Pancreas (tissue), 10 donors: ENCODE measurements around the gene KDM2A. TPM values are rescaled to one million over a fixed set of nuclear protein-coding genes. Genes with fewer than 3 reads are reported as not detected.

Source experiments
- ATAC-seq, 4 donors: fragments of 200-7000 bp; cut with Tn5 transposase; one replicate each; pipeline versions ENCODE4 v1.8.0 to v1.9.1; 2020; ENCODE audit warnings: mild to moderate bottlenecking in 4 of 4, moderate library complexity in 4 of 4
- DNase-seq, 6 donors: peaks; one replicate each; pipeline ENCODE4 v3.0.0-alpha.2; 2020
- FAIRE-seq: peaks from 2 replicates; lab custom pipeline; 2012; peaks lifted over from hg19 to GRCh38; lab: Jason Lieb, UNC
- H3K27ac ChIP-seq, 4 donors: fragments of 200-600 bp; sonication (generic); 1 replicate in 3 of 4; 2 replicates in 1 of 4; pipeline versions ENCODE4 v1.5.0 to v1.8.0; 2020
- H3K27me3 ChIP-seq, 4 donors: fragments of 200-600 bp; one replicate each; pipeline ENCODE4 v1.8.0; 2021
- H3K36me3 ChIP-seq, 3 donors: fragments of 200-600 bp; sonication (generic) in 1 of 3; one replicate each; pipeline versions ENCODE4 v1.5.0 to v1.8.0; 2020 to 2021
- H3K4me1 ChIP-seq, 3 donors: fragments of 200-600 bp; one replicate each; pipeline ENCODE4 v1.8.0; 2021
- H3K4me3 ChIP-seq, 4 donors: fragments of 200-600 bp; sonication (generic) in 2 of 4; one replicate each; pipeline versions ENCODE4 v1.5.0 to v1.8.0; 2020 to 2021
- H3K9me3 ChIP-seq, 4 donors: fragments of 200-600 bp; one replicate each; pipeline ENCODE4 v1.8.0; 2021
- CTCF ChIP-seq, 4 donors: fragments of 200-600 bp; sonication (generic) in 3 of 4; IDR thresholded peaks; one replicate each; pipeline versions ENCODE4 v1.5.0 to v1.8.0; 2021; ENCODE audit warnings: antibody characterized with exemption in 4 of 4
- WGBS, 2 donors: extraction: QIAGEN DNeasy Blood & Tissue Kit; methylation state at CpG; one replicate each; pipeline ENCODE4 v1.1.7; 2013; 5-methylcytosine and 5-hydroxymethylcytosine counted together
- intact Hi-C, 3 donors: fragments of 100-400 bp; cut with DNase I; formaldehyde crosslinking; loops; one replicate each; pipeline versions ENCODE4 v1.11.1 to v1.14.2; 2022
- polyA plus RNA-seq, 2 donors: library from polyadenylated mRNA; stranded (reverse); fragments of 200-250 nt; gene quantifications; one replicate each; pipeline ENCODE4 v1.2.3, GENCODE V29; 2013
- total RNA-seq, 6 donors: library from RNA; stranded (reverse); fragmentation: NEBNext Ultra II Directional in 4 of 6; extraction: Animal tissue kit (Norgen Biotek cat#: 25700) in 4 of 6; gene quantifications; one replicate each; pipeline versions ENCODE4 v1.2.1 to v1.2.4, GENCODE V29; 2021 to 2023
- donor health status: healthy with polysubstance abuse.
- donor health status: DM: no; HTN: no; CAD: no; lungs with moderate emphysema.
- donor health status: DM: no; HTN: no; CAD: no.
- donor health status: control.
- donor health status: control.
- donor health status: Bipolar disorder and iron deficiency.
- donor health status: DM: yes; HTN: yes; CAD: no.
- donor health status: DM: no; HTN: no; CAD: no.
- donor health status: DM: no; HTN: no; CAD: no.
- donor health status: DM: yes; HTN: yes; CAD: no.

Gene KDM2A
- total and polyA plus RNA-seq, 8 donors = 17.2 to 39.1 (median 22.5) TPM

DNA sequence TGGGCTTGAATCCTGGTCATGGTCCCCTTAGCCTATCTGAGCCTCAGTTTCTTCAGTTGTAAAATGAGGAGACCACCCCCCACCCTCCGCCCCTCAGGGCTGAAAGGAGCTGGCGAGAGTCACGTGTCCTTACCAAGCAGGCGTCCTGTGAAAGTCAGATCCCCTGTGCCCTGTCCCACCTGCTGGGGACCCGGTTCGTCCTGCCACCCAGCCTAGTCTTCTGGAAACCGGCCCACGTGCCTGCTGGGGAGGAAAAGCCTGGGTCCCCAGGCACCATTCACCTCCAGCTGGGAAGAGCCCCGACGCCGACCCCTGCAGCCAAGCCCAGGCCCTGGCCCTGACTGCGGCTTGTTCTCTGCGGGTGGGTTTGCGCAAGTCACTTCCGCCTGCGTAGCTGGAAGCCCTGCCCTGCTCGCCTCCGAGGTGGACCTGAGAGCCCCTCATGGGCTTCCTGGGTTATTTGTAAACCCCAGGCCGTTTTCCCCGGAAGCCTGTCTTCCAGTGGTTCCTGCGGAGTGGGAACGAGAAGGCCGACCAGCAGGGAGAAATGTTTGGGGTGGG is 183.6 kb downstream of the KDM2A start:
- H3K4me1 ChIP-seq = peaks cover 3 to 11% (median 10%) of the 10 kb centered on the region in 3 donors
- DNase-seq (peak in 5 of 6 donors; percentile 50 to 76 (median 63)), FAIRE-seq (no peak), ATAC-seq (peak; percentile 45 to 64 (median 48))
- peak overlapping the region; percentile 62 to 78 (median 71) for H3K27ac ChIP-seq
- TF ChIP-seq CTCF (IDR thresholded peaks at IDR 0.05) = no peak
- intact Hi-C loops = no loop called here
- no peaks in the 10 kb centered on the region for H3K27me3 ChIP-seq
- peak overlapping the region; percentile 75 to 97 (median 92) for H3K4me3 ChIP-seq
- H3K36me3 ChIP-seq = peaks cover 0 to 7% (median 0%) of the 10 kb centered on the region in 3 donors
- no peaks in the 10 kb centered on the region for H3K9me3 ChIP-seq
- 8% methylated on average over 23 of the region's 23 CpGs for whole genome bisulfite sequencing, 2 donors

GRCh38 chr11:67303132-67303834 is 184.2 kb downstream of the KDM2A start, which contains the start of gene SSH3:
Gene SSH3 (plus strand): TSS chr11:67303530. CDS start chr11:67303626, 96 bp downstream.
- Histone ChIP-seq H3K9me3 (no peaks in the 10 kb centered on the region), H3K27ac (peak within 1 kb of the TSS; percentile 62 to 78 (median 71)), H3K36me3 (peaks cover 0 to 7% (median 0%) of the 10 kb centered on the region in 3 donors), H3K27me3 (no peaks in the 10 kb centered on the region), H3K4me3 (peak within 1 kb of the TSS; percentile 75 to 97 (median 92)), H3K4me1 (peaks cover 3 to 11% (median 10%) of the 10 kb centered on the region in 3 donors)
- TF ChIP-seq CTCF (IDR thresholded peaks at IDR 0.05) = no peak
- 1% methylated on average over 25 to 65 of the region's 65 CpGs for WGBS, 2 donors
- FAIRE-seq = no peak
- DNase-seq = peak; percentile 85 to 96 (median 88)
- ATAC-seq = peak; percentile 92 to 95 (median 94)
- intact Hi-C loops = no loop called here

GRCh38 chr11:67303835-67304411 is 184.9 kb downstream of the KDM2A start:
- peak overlapping the region; percentile 75 to 97 (median 92) for H3K4me3 ChIP-seq
- FAIRE-seq = no peak
- H3K36me3 ChIP-seq = peaks cover 0 to 13% (median 0%) of the 10 kb centered on the region in 3 donors
- H3K27ac ChIP-seq = peak overlapping the region; percentile 62 to 78 (median 71)
- no peaks in the 10 kb centered on the region for H3K27me3 ChIP-seq
- 1 to 2% methylated on average over 40 to 42 of the region's 43 CpGs for WGBS, 2 donors
- no peaks in the 10 kb centered on the region for H3K9me3 ChIP-seq
- TF ChIP-seq CTCF (IDR thresholded peaks at IDR 0.05) = no peak
- intact Hi-C loops = no loop called here
- peak; percentile 41 to 83 (median 57) for DNase-seq
- peak; percentile 28 to 53 (median 44) for ATAC-seq
- H3K4me1 ChIP-seq = peaks cover 3 to 11% (median 10%) of the 10 kb centered on the region in 3 donors

GRCh38 chr11:67304511-67305113 is 185.5 kb downstream of the KDM2A start:
- H3K27ac ChIP-seq = no peak overlapping the region
- peak in 3 of 6 donors; percentile 6 to 35 (median 19) for DNase-seq
- no peaks in the 10 kb centered on the region for H3K27me3 ChIP-seq
- H3K36me3 ChIP-seq = peaks cover 0 to 19% (median 0%) of the 10 kb centered on the region in 3 donors
- intact Hi-C loops = no loop called here
- H3K4me3 ChIP-seq = peak overlapping the region in 3 of 4 donors; percentile 87 to 97 (median 96)
- 76 to 80% methylated on average over 14 of the region's 14 CpGs for WGBS, 2 donors
- H3K4me1 ChIP-seq = peaks cover 3 to 11% (median 10%) of the 10 kb centered on the region in 3 donors
- H3K9me3 ChIP-seq = no peaks in the 10 kb centered on the region
- no peak for TF ChIP-seq CTCF (IDR thresholded peaks at IDR 0.05)
- ATAC-seq = no peak
- no peak for FAIRE-seq
